OCI-LY7 (cell line): ENCODE results near the gene KIAA1217. TPM values are rescaled to one million over a fixed set of nuclear protein-coding genes. Genes with fewer than 3 reads are reported as not detected.
A peak's percentile ranks its signal among the peaks of the same experiment; 100 is the strongest.

Experiments
- BruUV-seq: library from RNA; stranded (reverse); fragments of 400-500 nt; replicated peaks from 2 replicates; lab custom pipeline; 2021; lab: Mats Ljungman, UMichigan
- CTCF ChIA-PET: fragments of 300-600 bp; sonication (Branson Sonifier 250); formaldehyde crosslinking; loops from one replicate; lab custom pipeline; 2022; ENCODE audit warnings: antibody characterized with exemption; ENCODE audit not compliant: unreplicated experiment; lab: Charles Lee
- POLR2A ChIA-PET: fragments of 300-600 bp; sonication (Branson Sonifier 250); formaldehyde crosslinking; loops from one replicate; lab custom pipeline; 2022; ENCODE audit warnings: antibody characterized with exemption; lab: Charles Lee
- DNase-seq: peaks from one replicate; pipeline ENCODE4 v3.0.0-alpha.2; 2015; ENCODE audit warnings: low spot score
- H2AFZ ChIP-seq: fragments of 200-600 bp; sonication (generic), shearing (Covaris generic); 2 replicates; pipeline ENCODE4 v1.6.1; 2014; ENCODE audit warnings: mild to moderate bottlenecking, antibody characterized with exemption, low read length, moderate library complexity
- H3K27ac ChIP-seq: fragments of 200-600 bp; sonication (generic); 2 replicates; pipeline ENCODE4 v1.5.1; 2014; ENCODE audit warnings: mixed run types, low read depth, mild to moderate bottlenecking, moderate library complexity, low read length, inconsistent platforms; ENCODE audit not compliant: poor library complexity, severe bottlenecking
- H3K36me3 ChIP-seq: fragments of 200-600 bp; sonication (generic); 2 replicates; pipeline ENCODE4 v1.6.1; 2014; ENCODE audit warnings: mild to moderate bottlenecking, antibody characterized with exemption, low read length, moderate library complexity, mixed read lengths; ENCODE audit not compliant: insufficient read depth
- H3K4me1 ChIP-seq: fragments of 200-600 bp; sonication (generic); 2 replicates; pipeline ENCODE4 v1.5.1; 2014; ENCODE audit warnings: mild to moderate bottlenecking, low read length; ENCODE audit not compliant: insufficient read depth, poor library complexity, severe bottlenecking
- H3K4me2 ChIP-seq: fragments of 200-600 bp; sonication (generic); 2 replicates; pipeline ENCODE4 v1.6.1; 2014; ENCODE audit warnings: mild to moderate bottlenecking, low read length
- H3K4me3 ChIP-seq: fragments of 200-600 bp; sonication (generic); 2 replicates; pipeline ENCODE4 v1.5.1; 2014; ENCODE audit warnings: mild to moderate bottlenecking, low read depth, low read length; ENCODE audit not compliant: poor library complexity, severe bottlenecking
- H3K79me2 ChIP-seq: fragments of 200-600 bp; sonication (generic); 2 replicates; pipeline ENCODE4 v1.6.1; 2016; ENCODE audit warnings: low read depth, mild to moderate bottlenecking, low read length, moderate library complexity, mixed read lengths; ENCODE audit not compliant: insufficient read depth
- H3K9me2 ChIP-seq: fragments of 200-600 bp; sonication (generic); 2 replicates; pipeline ENCODE4 v1.6.1; 2016; ENCODE audit warnings: mild to moderate bottlenecking, low read length, mixed read lengths; ENCODE audit not compliant: insufficient read depth
- H3K9me3 ChIP-seq: fragments of 200-600 bp; sonication (generic); 2 replicates; pipeline ENCODE4 v1.6.1; 2014; ENCODE audit warnings: mild to moderate bottlenecking, mixed run types, low read length, mixed read lengths
- H4K20me1 ChIP-seq: fragments of 200-600 bp; sonication (generic); 2 replicates; pipeline ENCODE4 v1.6.1; 2014; ENCODE audit warnings: mild to moderate bottlenecking, antibody characterized with exemption, low read length, moderate library complexity, mixed read lengths; ENCODE audit not compliant: insufficient read depth
- CTCF ChIP-seq: fragments of 200-600 bp; sonication (generic); conservative IDR thresholded peaks from 2 replicates; pipeline ENCODE4 v1.5.1; 2014; ENCODE audit warnings: mild to moderate bottlenecking, antibody characterized with exemption, low read length, moderate library complexity, mixed read lengths
- EZH2phosphoT487 ChIP-seq: fragments of 200-600 bp; sonication (generic); IDR thresholded peaks from 2 replicates; pipeline ENCODE4 v1.6.1; 2018; ENCODE audit warnings: low read depth, borderline replicate concordance, mild to moderate bottlenecking, mixed run types, antibody characterized with exemption, low read length, moderate library complexity, mixed read lengths
- intact Hi-C: fragments of 100-400 bp; cut with micrococcal nuclease; formaldehyde crosslinking; loops from one replicate; pipeline ENCODE4 v1.10.0; 2022; ENCODE audit not compliant: unreplicated experiment
- total RNA-seq, 2 experiments: library from RNA; depleted of rRNA in 1 of 2; stranded (reverse); fragments of >200 nt in 1 of 2; shearing (Covaris generic) in 1 of 2; gene quantifications; 2 replicates each; pipeline ENCODE4 v1.2.3, GENCODE V29; 2014 to 2022

The KIAA1217 gene
- total RNA-seq, 2 experiments from 2014 or later = not detected

GRCh38 chr10:24360282-24361127 lies 151.6 kb downstream of the KIAA1217 start:
- BruUV-seq = no TSS peak
- H3K4me1 ChIP-seq = no peaks in the 10 kb centered on the region
- no peak overlapping the region for H3K4me2 ChIP-seq
- TF ChIP-seq CTCF (peak; percentile 74), EZH2phosphoT487 (no peak)
- no peaks in the 10 kb centered on the region for H3K9me2 ChIP-seq
- H4K20me1 ChIP-seq = no peaks in the 10 kb centered on the region
- ChIA-PET CTCF (no interaction called here), POLR2A (interaction anchor here (0.6 kb wide), 1 partner anchor 63 kb away, joined by 3 read pairs; no protein-coding TSS in a partner anchor)
- intact Hi-C loops = no loop called here
- no peaks in the 10 kb centered on the region for H3K36me3 ChIP-seq
- H3K27ac ChIP-seq = no peak overlapping the region
- no peak overlapping the region for H2AFZ ChIP-seq
- H3K9me3 ChIP-seq = no peaks in the 10 kb centered on the region
- peak; percentile 16 for DNase-seq
- no peak overlapping the region for H3K4me3 ChIP-seq
- no peaks in the 10 kb centered on the region for H3K79me2 ChIP-seq

- Histone ChIP-seq H3K36me3 (no peaks in the 10 kb centered on the region), H3K9me2 (no peaks in the 10 kb centered on the region), H4K20me1 (no peaks in the 10 kb centered on the region), H3K79me2 (no peaks in the 10 kb centered on the region), H3K4me3 (no peak overlapping the region), H3K27ac (no peak overlapping the region), H3K9me3 (no peaks in the 10 kb centered on the region), H3K4me1 (no peaks in the 10 kb centered on the region), H2AFZ (no peak overlapping the region), H3K4me2 (no peak overlapping the region)
- BruUV-seq = no TSS peak
- intact Hi-C loops = no loop called here
- CTCF ChIA-PET = no interaction called here
- DNase-seq = no peak
- TF ChIP-seq EZH2phosphoT487 = no peak
- TF ChIP-seq CTCF = no peak
- POLR2A ChIA-PET = interaction anchor here (0.7 kb wide), 1 partner anchor 727 kb away, joined by 6 read pairs; no protein-coding TSS in a partner anchor
Observed at GRCh38 chr10:24363070-24363469, 154.1 kb downstream of the KIAA1217 start.

GRCh38 chr10:24367688-24368087 lies 158.8 kb downstream of the KIAA1217 start:
- Histone ChIP-seq H2AFZ (no peak overlapping the region), H3K9me2 (no peaks in the 10 kb centered on the region), H3K4me2 (no peak overlapping the region), H3K9me3 (no peaks in the 10 kb centered on the region), H3K36me3 (no peaks in the 10 kb centered on the region), H3K79me2 (no peaks in the 10 kb centered on the region), H3K4me1 (no peaks in the 10 kb centered on the region), H4K20me1 (no peaks in the 10 kb centered on the region), H3K27ac (no peak overlapping the region), H3K4me3 (no peak overlapping the region)
- TF ChIP-seq EZH2phosphoT487 = no peak
- no peak for TF ChIP-seq CTCF
- no peak for DNase-seq
- no TSS peak for BruUV-seq
- CTCF ChIA-PET = no interaction called here
- POLR2A ChIA-PET = no interaction called here
- intact Hi-C loops = no loop called here
